ENCODE results near the gene ZCCHC4.

ZCCHC4 gene

GRCh38 chr4:25377572-25378436, 65.2 kb downstream of the ZCCHC4 start:
- DNase-seq (ENCODE audit: low spot score): no peak

GRCh38 chr4:25378437-25378743, 65.8 kb downstream of the ZCCHC4 start:
- DNase-seq (ENCODE audit: low spot score): no peak

GRCh38 chr4:25379591-25379990, 67.0 kb downstream of the ZCCHC4 start:
- no peak for DNase-seq (ENCODE audit: low spot score)

- DNase-seq (ENCODE audit: low spot score): no peak
Observed at GRCh38 chr4:25383647-25384046, 71.1 kb downstream of the ZCCHC4 start.

GRCh38 chr4:25386926-25387325, 74.4 kb downstream of the ZCCHC4 start:
- DNase-seq (ENCODE audit: low spot score): no peak

- DNase-seq (ENCODE audit: low spot score): no peak
Observed at GRCh38 chr4:25397305-25397704, 84.7 kb downstream of the ZCCHC4 start.

- no peak for DNase-seq (ENCODE audit: low spot score)
Observed at GRCh38 chr4:25399510-25399909, 86.9 kb downstream of the ZCCHC4 start.

GRCh38 chr4:25401066-25401465, 88.5 kb downstream of the ZCCHC4 start:
- DNase-seq (ENCODE audit: low spot score): no peak

GRCh38 chr4:25402521-25402920, 89.9 kb downstream of the ZCCHC4 start:
- no peak for DNase-seq (ENCODE audit: low spot score)

- DNase-seq (ENCODE audit: low spot score): no peak
Observed at GRCh38 chr4:25403699-25404098, 91.1 kb downstream of the ZCCHC4 start.

GRCh38 chr4:25405453-25405852, 92.9 kb downstream of the ZCCHC4 start:
- no peak for DNase-seq (ENCODE audit: low spot score)

GRCh38 chr4:25406081-25406692, 93.6 kb downstream of the ZCCHC4 start:
- DNase-seq (ENCODE audit: low spot score): no peak

- DNase-seq (ENCODE audit: low spot score): no peak
Observed at GRCh38 chr4:25410820-25411529, 98.4 kb downstream of the ZCCHC4 start.

- DNase-seq (ENCODE audit: low spot score): no peak
Observed at GRCh38 chr4:25413261-25413660, 100.7 kb downstream of the ZCCHC4 start.

- no peak for DNase-seq (ENCODE audit: low spot score)
Observed at GRCh38 chr4:25417014-25417413, 104.4 kb downstream of the ZCCHC4 start.

Measured in ecto neural progenitor cell (in vitro differentiated cells).